ENCODE measurements around the gene CEMP1.

CEMP1 gene

DNA sequence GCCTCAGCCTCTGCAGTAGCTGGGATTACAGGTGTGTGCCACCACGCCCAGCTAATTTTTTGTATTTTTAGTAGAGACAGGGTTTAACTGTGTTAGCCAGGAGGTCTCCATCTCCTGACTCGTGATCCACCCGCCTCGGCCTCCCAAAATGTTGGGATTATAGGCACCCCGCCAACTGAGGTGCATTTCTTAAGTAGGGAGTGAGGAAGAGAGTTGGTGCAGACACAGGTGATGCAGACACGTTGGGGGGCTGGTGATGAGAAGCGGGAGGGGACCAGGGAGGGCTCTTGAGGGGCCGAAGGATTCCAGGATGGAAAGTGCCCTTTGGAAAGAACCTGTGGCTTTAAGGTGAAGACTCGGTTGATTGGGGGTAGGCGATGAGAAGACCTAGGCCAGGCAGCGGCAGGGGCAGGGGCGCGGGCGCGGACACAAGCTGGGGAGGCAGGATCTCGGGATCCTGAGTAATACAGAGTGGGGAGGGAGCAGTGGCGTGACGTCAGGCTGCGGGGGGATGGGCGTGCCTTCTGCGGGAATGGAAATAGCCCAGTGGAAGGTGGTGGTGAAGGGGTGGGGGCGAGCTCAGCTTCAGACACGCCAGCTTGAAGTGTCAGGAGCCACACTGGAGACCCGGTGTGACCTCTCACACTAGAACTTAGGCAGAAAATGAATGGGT lies 19.9 kb downstream of the CEMP1 start:
- H3K4me2 ChIP-seq (ENCODE audit: low read depth, low read length, poor library complexity, severe bottlenecking), result no peak overlapping the region
- H4K20me1 ChIP-seq (ENCODE audit: insufficient read depth, low read length, poor library complexity, severe bottlenecking), result peaks cover 9% of the 10 kb centered on the region
- no peaks in the 10 kb centered on the region for H3K9me3 ChIP-seq (ENCODE audit: insufficient read depth, low read depth, low read length)
- no peak overlapping the region for H3K4me3 ChIP-seq (ENCODE audit: low read length, poor library complexity, severe bottlenecking)
- H3K79me2 ChIP-seq (ENCODE audit: insufficient read depth, low read length), result peaks cover 25% of the 10 kb centered on the region
- no peaks in the 10 kb centered on the region for H3K36me3 ChIP-seq (ENCODE audit: insufficient read depth, low read length)
- H3K27me3 ChIP-seq (ENCODE audit: insufficient read depth, low read length, poor library complexity, severe bottlenecking), result no peaks in the 10 kb centered on the region
- peaks cover 10% of the 10 kb centered on the region for H3K4me1 ChIP-seq (ENCODE audit: insufficient read depth, low read length, poor library complexity, severe bottlenecking)
- H3K9ac ChIP-seq (ENCODE audit: low read depth, low read length, poor library complexity, severe bottlenecking), result no peak overlapping the region
- no peaks in the 10 kb centered on the region for H3F3A ChIP-seq (ENCODE audit: low read depth)
- H3K9me2 ChIP-seq (replicated peaks; ENCODE audit: low read depth, low read length), result no peaks in the 10 kb centered on the region
- no peak overlapping the region for H2AFZ ChIP-seq (ENCODE audit: low read length)
- TF ChIP-seq, protein P1, sequence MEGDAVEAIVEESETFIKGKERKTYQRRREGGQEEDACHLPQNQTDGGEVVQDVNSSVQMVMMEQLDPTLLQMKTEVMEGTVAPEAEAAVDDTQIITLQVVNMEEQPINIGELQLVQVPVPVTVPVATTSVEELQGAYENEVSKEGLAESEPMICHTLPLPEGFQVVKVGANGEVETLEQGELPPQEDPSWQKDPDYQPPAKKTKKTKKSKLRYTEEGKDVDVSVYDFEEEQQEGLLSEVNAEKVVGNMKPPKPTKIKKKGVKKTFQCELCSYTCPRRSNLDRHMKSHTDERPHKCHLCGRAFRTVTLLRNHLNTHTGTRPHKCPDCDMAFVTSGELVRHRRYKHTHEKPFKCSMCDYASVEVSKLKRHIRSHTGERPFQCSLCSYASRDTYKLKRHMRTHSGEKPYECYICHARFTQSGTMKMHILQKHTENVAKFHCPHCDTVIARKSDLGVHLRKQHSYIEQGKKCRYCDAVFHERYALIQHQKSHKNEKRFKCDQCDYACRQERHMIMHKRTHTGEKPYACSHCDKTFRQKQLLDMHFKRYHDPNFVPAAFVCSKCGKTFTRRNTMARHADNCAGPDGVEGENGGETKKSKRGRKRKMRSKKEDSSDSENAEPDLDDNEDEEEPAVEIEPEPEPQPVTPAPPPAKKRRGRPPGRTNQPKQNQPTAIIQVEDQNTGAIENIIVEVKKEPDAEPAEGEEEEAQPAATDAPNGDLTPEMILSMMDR (conservative IDR thresholded peaks at IDR 0.05; ENCODE audit: low read length), result no peak
- no peak for TF ChIP-seq EZH2phosphoT487 (IDR thresholded peaks at IDR 0.05; ENCODE audit: borderline replicate concordance)

DNA sequence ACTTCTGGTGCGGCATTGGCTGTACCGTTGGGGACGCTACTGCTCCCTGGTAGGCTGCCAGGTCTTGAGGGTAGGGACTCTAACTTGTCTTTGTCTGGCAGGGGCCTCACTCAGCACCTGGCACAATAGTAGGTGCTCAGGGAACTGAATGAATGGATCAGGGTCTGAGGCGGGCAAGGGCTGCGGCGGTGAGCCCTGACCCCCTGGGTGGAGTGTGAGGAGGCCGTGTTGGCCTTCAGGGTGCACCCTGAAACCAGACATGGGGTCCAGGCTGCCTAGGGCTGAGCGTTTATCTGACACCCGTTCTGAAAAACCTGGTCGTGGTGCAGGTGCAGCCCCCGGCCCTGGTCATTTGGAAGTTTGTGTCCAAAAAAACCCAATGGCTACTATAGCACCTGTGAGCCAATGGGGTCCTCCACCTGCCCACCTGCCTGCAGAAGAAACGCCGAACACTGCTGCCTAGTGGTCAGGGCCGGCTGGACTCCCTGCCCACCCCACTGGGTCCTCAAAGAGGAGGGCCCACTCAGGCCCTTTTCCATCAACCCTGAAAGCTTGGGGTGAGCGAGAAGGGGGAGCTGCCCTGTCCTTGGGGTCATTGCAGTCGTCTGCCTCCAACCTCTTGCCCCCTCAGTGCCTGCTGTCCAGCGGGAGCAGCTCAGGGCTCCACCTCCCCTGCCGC lies 22.3 kb downstream of the CEMP1 start:
- peaks cover 4% of the 10 kb centered on the region for H3K4me1 ChIP-seq (ENCODE audit: insufficient read depth, low read length, poor library complexity, severe bottlenecking)
- H3K4me2 ChIP-seq (ENCODE audit: low read depth, low read length, poor library complexity, severe bottlenecking), result no peak overlapping the region
- no peak overlapping the region for H3K4me3 ChIP-seq (ENCODE audit: low read length, poor library complexity, severe bottlenecking)
- H2AFZ ChIP-seq (ENCODE audit: low read length), result no peak overlapping the region
- no peaks in the 10 kb centered on the region for H3K9me3 ChIP-seq (ENCODE audit: insufficient read depth, low read depth, low read length)
- no peaks in the 10 kb centered on the region for H3K36me3 ChIP-seq (ENCODE audit: insufficient read depth, low read length)
- no peak overlapping the region for H3K9ac ChIP-seq (ENCODE audit: low read depth, low read length, poor library complexity, severe bottlenecking)
- no peaks in the 10 kb centered on the region for H4K20me1 ChIP-seq (ENCODE audit: insufficient read depth, low read length, poor library complexity, severe bottlenecking)
- H3K27me3 ChIP-seq (ENCODE audit: insufficient read depth, low read length, poor library complexity, severe bottlenecking), result no peaks in the 10 kb centered on the region
- TF ChIP-seq EZH2phosphoT487 (IDR thresholded peaks at IDR 0.05; ENCODE audit: borderline replicate concordance), result no peak
- TF ChIP-seq, protein P1 (conservative IDR thresholded peaks at IDR 0.05; ENCODE audit: low read length), result no peak
- no peaks in the 10 kb centered on the region for H3K9me2 ChIP-seq (replicated peaks; ENCODE audit: low read depth, low read length)
- no peaks in the 10 kb centered on the region for H3F3A ChIP-seq (ENCODE audit: low read depth)
- H3K79me2 ChIP-seq (ENCODE audit: insufficient read depth, low read length), result peaks cover under 1% of the 10 kb centered on the region; the same call in 1 of the 2 replicates

DNA sequence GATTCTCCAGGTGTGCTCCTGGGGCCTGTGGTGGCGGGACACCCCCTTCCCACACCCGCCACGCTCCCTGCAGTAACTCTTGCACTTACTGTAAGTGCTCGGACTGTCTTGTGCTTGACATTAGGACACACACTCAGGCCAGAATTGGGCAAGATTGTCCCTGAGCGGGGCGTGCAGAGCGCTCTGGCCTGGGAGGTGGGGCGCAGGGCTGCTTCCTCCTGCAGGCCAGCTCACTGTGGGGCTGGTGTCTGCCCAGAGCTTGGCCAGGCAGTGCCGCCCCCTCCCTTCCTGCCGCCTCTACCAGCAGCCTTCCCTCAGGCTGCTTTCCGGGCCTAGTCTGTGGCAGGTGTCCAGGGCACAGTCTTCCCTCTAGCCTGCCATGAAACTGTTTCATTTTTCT lies 23.5 kb downstream of the CEMP1 start:
- Histone ChIP-seq H3K27me3 (ENCODE audit: insufficient read depth, low read length, poor library complexity, severe bottlenecking) (no peaks in the 10 kb centered on the region), H3K36me3 (ENCODE audit: insufficient read depth, low read length) (no peaks in the 10 kb centered on the region), H3K79me2 (ENCODE audit: insufficient read depth, low read length) (no peaks in the 10 kb centered on the region), H3K9me3 (ENCODE audit: insufficient read depth, low read depth, low read length) (no peaks in the 10 kb centered on the region), H2AFZ (ENCODE audit: low read length) (no peak overlapping the region), H3K4me2 (ENCODE audit: low read depth, low read length, poor library complexity, severe bottlenecking) (no peak overlapping the region), H3K9me2 (replicated peaks; ENCODE audit: low read depth, low read length) (no peaks in the 10 kb centered on the region), H3F3A (ENCODE audit: low read depth) (no peaks in the 10 kb centered on the region), H3K4me1 (ENCODE audit: insufficient read depth, low read length, poor library complexity, severe bottlenecking) (no peaks in the 10 kb centered on the region), H3K4me3 (ENCODE audit: low read length, poor library complexity, severe bottlenecking) (no peak overlapping the region), H3K9ac (ENCODE audit: low read depth, low read length, poor library complexity, severe bottlenecking) (no peak overlapping the region), H4K20me1 (ENCODE audit: insufficient read depth, low read length, poor library complexity, severe bottlenecking) (no peaks in the 10 kb centered on the region)
- TF ChIP-seq, protein P1 (conservative IDR thresholded peaks at IDR 0.05; ENCODE audit: low read length), result no peak
- no peak for TF ChIP-seq EZH2phosphoT487 (IDR thresholded peaks at IDR 0.05; ENCODE audit: borderline replicate concordance)

Measured in Loucy (cell line).